ENCODE measurements around the gene KRTAP5-1. TPM values are rescaled to one million over a fixed set of nuclear protein-coding genes. Genes with fewer than 3 reads are reported as not detected.

KRTAP5-1 gene
- total and polyA plus RNA-seq, 7 donors: not detected

- intact Hi-C loops (cut with DNase I): loop anchor here (1.0 to 2.0 kb wide), 2 partner anchors 24 to 27 kb away; no protein-coding TSS in a partner anchor
- WGBS, 3 donors: 26 to 33% (median 31%) methylated on average over 30 to 33 of the region's 33 CpGs
- no peak for TF ChIP-seq CTCF (IDR thresholded peaks at IDR 0.05)
- Histone ChIP-seq H3K36me3 (ENCODE audit: insufficient read depth in 1 of 2, low read depth in 1 of 2) (no peaks in the 10 kb centered on the region), H3K27ac (peak overlapping the region; percentile 86), H3K27me3 (ENCODE audit: insufficient read depth in 3 of 3, low read length in 2 of 3) (peaks cover 0 to 6% (median 0%) of the 10 kb centered on the region in 3 donors), H3K9me3 (no peaks in the 10 kb centered on the region), H3K4me1 (peaks cover 25% of the 10 kb centered on the region), H3K4me3 (peak overlapping the region; percentile 63)
- DNase-seq (peak in 1 of 2 donors; percentile 50), ATAC-seq (peak; percentile 10 to 35 (median 20))
Measured at GRCh38 chr11:1547467-1548098, 37.5 kb downstream of the KRTAP5-1 start.

- peaks cover 21% of the 10 kb centered on the region for H3K4me1 ChIP-seq
- 1 to 2% (median 2%) methylated on average over 55 to 106 of the region's 106 CpGs for WGBS, 3 donors
- peak; percentile 80 for TF ChIP-seq CTCF (IDR thresholded peaks at IDR 0.05)
- intact Hi-C loops (cut with DNase I): loop anchor here (1.0 to 2.0 kb wide), 3 partner anchors 24 to 28 kb away; no protein-coding TSS in a partner anchor
- H3K4me3 ChIP-seq: peak overlapping the region; percentile 63
- H3K27ac ChIP-seq: peak overlapping the region; percentile 86
- no peaks in the 10 kb centered on the region for H3K36me3 ChIP-seq (ENCODE audit: insufficient read depth in 1 of 2, low read depth in 1 of 2)
- peaks cover 0 to 6% (median 0%) of the 10 kb centered on the region in 3 donors for H3K27me3 ChIP-seq (ENCODE audit: insufficient read depth in 3 of 3, low read length in 2 of 3)
- ATAC-seq (peak; percentile 76 to 79 (median 78)), DNase-seq (peak; percentile 55 to 76)
- H3K9me3 ChIP-seq: no peaks in the 10 kb centered on the region
Measured at GRCh38 chr11:1546536-1547466, 38.3 kb downstream of the KRTAP5-1 start.

- no peaks in the 10 kb centered on the region for H3K9me3 ChIP-seq
- WGBS, 3 donors: 18 to 22% (median 19%) methylated on average over 17 to 18 of the region's 18 CpGs
- peaks cover 21% of the 10 kb centered on the region for H3K4me1 ChIP-seq
- H3K27me3 ChIP-seq (ENCODE audit: insufficient read depth in 3 of 3, low read length in 2 of 3): peaks cover 0 to 6% (median 0%) of the 10 kb centered on the region in 3 donors
- no peaks in the 10 kb centered on the region for H3K36me3 ChIP-seq (ENCODE audit: insufficient read depth in 1 of 2, low read depth in 1 of 2)
- TF ChIP-seq CTCF (IDR thresholded peaks at IDR 0.05): no peak
- intact Hi-C loops (cut with DNase I): loop anchor here (1.0 to 2.0 kb wide), 2 partner anchors 28 to 29 kb away; no protein-coding TSS in a partner anchor
- H3K4me3 ChIP-seq: no peak overlapping the region
- ATAC-seq (no peak), DNase-seq (no peak)
- H3K27ac ChIP-seq: no peak overlapping the region
Measured at GRCh38 chr11:1546077-1546535, 39.0 kb downstream of the KRTAP5-1 start.

GRCh38 chr11:1545432-1545831, 39.7 kb downstream of the KRTAP5-1 start:
- Histone ChIP-seq H3K36me3 (ENCODE audit: insufficient read depth in 1 of 2, low read depth in 1 of 2) (no peaks in the 10 kb centered on the region), H3K27me3 (ENCODE audit: insufficient read depth in 3 of 3, low read length in 2 of 3) (peaks cover 0 to 6% (median 0%) of the 10 kb centered on the region in 3 donors), H3K9me3 (no peaks in the 10 kb centered on the region), H3K4me1 (peaks cover 21% of the 10 kb centered on the region), H3K27ac (no peak overlapping the region), H3K4me3 (no peak overlapping the region)
- TF ChIP-seq CTCF (IDR thresholded peaks at IDR 0.05): no peak
- ATAC-seq: no peak
- no peak for DNase-seq
- WGBS, 3 donors: 79 to 84% (median 79%) methylated on average over 5 of the region's 5 CpGs
- intact Hi-C loops (cut with DNase I): loop anchor here in 1 of 2 donors (2.0 kb wide), 1 partner anchor 83 kb away; the partner anchor contains the start of gene KRTAP5-5
